H54 (cell line): ENCODE results near the gene ZBTB38.

Source experiments
- DNase-seq: peaks from one replicate; pipeline ENCODE4 v3.0.0; 2011; ENCODE audit warnings: low spot score, mixed read lengths; ENCODE audit not compliant: insufficient read length
- FAIRE-seq: peaks from 3 replicates; lab custom pipeline; 2011; peaks lifted over from hg19 to GRCh38; lab: Jason Lieb, UNC
- POLR2A ChIP-seq: IDR thresholded peaks from 2 replicates; pipeline ENCODE4 v1.6.1; 2011; ENCODE audit warnings: low read depth, mild to moderate bottlenecking, low read length

The ZBTB38 gene

DNA sequence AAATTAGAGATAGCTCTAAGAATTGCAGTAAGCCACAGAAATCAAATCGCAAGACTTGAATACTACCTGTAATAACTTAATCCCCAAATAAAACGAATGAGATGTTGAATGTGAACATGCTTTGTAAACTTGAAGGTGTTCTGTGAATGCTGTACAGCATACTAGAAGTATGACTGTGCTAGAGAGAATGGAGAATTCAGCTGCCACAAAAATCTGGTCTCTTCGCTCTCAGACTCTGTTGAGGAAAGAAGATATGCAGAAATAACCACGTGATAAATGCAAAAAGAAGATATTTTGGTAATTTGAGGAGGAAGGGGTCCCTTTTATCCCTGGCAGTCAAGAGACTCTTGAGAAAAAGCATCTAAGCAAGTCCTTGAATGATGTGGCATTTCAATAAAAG lies 37.3 kb downstream of the ZBTB38 start:
- DNase-seq: no peak
- FAIRE-seq: no peak
- no peak for TF ChIP-seq POLR2A

DNA sequence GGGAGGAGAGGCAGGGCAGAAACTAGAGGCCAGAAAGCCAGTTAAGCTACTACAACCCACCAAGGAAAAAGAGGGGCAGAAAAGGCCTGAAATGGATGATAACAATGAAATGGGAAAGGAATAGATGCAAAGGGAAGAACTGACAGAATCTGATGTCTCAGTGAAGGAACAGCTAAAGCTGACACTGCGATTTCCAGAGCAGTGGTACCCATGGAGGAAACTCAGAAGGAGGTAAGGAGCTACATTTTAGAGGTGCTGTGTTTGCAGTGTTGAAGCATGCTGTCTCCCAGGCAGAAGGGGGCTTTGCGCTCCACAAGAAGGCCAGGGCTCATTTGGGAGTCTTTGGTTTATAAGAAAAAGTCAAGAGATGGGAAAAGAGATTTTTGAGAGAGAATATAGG lies 38.0 kb downstream of the ZBTB38 start:
- DNase-seq (no peak), FAIRE-seq (no peak)
- no peak for TF ChIP-seq POLR2A

DNA sequence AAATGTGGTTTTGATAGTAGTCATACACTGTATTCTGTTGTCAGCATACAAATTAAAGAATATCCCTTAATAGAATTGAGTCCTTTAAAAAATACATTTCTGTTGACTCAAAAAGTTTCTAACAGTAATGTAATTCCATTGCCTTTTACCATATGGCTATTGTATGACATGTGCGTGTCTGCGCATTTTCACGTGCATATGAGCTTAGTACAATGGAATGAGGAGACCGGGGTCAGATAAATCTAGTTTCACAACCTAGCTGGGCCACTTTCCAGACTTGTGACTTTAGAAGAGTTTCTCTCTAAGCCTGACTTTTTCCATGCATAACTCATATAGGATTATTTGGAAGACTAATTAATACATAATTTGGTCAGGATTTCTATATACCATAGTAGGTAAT lies 38.7 kb downstream of the ZBTB38 start:
- FAIRE-seq: no peak
- DNase-seq: no peak

DNA sequence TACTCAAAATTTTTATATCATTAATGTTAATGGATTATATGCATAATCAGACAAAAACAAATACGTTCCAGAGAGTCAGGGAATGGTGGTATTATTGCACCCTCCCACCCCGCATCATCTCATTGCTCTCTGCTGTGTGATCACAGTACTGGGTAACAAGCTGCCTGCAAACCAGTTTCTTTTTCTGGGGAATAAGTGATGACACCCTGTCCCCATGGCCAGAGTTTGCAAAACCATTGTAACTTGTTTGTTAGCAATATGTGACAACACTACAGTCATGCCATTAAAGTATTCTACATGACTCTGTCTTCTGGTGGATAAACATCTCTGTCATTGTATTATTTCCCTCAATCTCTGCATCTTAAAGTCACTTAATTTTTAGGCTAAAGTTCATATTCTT lies 39.5 kb downstream of the ZBTB38 start:
- DNase-seq (no peak), FAIRE-seq (no peak)
- TF ChIP-seq POLR2A: no peak

More for the DNA sequence above, 38.7 kb downstream of the ZBTB38 start:
- no peak for TF ChIP-seq POLR2A

DNA sequence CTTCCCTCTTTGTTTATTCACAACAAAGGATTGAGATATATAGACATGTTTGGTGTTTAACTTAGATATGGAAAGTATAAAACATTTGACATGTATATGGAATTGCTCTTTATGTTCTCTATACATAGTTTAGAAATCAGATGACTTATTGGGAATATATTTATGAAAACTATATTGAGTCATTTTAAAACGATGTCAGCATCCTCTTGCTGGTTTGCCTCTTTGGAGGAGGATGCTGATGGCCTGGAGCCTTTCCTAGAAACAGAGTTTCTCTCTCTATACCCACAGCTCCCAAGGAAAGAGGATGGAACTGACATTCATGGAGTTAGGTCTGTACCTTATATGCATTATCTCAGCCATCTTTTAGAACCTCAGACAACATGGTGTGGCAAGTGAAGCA lies 40.3 kb downstream of the ZBTB38 start:
- TF ChIP-seq POLR2A: no peak
- DNase-seq (no peak), FAIRE-seq (no peak)

DNA sequence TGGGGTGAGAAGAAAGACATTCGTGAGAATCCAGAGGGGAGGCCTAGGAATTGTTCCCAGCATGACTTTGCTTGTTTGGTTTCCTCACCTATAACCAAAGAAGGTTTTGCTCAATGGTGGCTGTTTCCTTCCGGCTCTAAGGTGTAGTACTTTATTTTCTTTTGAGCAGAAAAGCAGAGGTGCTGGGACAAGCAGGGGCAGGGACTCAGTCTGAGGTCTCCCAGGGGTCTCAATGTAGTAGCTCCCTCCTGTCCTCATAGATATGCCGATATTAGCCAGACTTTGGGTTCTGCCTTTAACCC lies 41.6 kb downstream of the ZBTB38 start:
- FAIRE-seq: no peak
- no peak for DNase-seq
- TF ChIP-seq POLR2A: no peak

DNA sequence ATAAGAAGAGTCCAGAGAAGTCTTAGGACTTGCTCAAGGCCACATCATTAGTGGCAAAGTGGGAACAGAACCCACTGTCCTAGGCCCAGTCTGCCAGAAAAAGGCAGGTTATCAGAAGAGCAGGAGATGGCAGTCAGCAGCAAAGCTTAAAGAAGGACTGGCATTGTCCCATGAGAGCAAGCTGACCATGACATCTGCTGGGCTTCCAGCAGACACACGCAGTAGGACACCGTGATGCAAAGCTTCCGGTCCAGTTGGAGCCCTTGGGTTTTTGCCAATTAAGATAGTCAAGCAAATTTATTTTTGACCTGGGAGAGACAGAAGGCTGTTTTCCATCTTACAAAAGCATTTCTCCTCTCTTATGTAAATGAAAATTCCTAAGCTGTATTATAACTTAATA lies 42.1 kb downstream of the ZBTB38 start:
- FAIRE-seq (peak; percentile 30), DNase-seq (no peak)
- TF ChIP-seq POLR2A: no peak

DNA sequence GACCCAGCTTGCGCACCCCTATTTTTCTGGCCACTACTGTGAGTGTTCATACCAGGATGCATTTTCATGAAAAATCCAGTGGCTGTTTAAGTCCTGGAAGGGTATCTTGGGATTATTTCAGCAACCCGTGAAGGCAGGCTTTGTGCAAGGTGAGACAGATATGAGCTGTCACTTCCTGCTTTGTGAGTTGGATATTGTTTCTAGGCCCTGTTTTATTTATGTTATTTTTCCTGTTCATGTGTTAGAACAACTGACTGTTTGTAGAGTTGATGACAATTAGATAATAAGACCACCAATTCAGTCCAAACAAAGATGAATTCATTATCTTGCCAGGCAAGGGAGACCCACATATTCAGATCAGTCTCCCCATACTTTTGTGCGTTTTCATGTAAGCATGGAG lies 42.5 kb downstream of the ZBTB38 start:
- TF ChIP-seq POLR2A: no peak
- peak; percentile 50 for FAIRE-seq
- DNase-seq: no peak

DNA sequence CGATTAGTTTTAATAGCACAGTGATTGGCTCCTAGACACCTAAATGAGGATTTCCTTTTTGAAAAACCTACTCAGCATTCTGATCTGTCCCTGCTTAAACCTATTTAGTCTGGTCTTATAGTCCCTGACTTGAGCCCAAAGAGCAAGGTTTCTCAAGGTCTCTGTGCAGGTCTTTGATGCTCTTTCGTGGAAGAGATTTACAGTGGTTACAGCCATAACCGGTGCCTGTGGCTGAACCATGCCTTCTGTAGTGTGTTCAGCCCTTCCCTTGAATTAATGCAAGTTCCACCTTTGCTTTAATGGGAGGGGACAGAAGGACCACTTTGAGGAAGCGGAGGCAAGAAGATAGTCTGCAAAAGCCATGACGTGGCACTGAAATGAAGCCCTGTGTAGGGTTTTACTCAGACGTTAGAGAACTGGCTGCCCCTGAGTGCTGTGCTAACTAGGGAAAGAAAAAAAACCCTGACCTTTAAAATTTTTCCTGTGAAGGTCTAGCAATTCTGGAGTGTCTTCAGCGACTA lies 43.0 kb downstream of the ZBTB38 start:
- FAIRE-seq (no peak), DNase-seq (no peak)
- TF ChIP-seq POLR2A: no peak

DNA sequence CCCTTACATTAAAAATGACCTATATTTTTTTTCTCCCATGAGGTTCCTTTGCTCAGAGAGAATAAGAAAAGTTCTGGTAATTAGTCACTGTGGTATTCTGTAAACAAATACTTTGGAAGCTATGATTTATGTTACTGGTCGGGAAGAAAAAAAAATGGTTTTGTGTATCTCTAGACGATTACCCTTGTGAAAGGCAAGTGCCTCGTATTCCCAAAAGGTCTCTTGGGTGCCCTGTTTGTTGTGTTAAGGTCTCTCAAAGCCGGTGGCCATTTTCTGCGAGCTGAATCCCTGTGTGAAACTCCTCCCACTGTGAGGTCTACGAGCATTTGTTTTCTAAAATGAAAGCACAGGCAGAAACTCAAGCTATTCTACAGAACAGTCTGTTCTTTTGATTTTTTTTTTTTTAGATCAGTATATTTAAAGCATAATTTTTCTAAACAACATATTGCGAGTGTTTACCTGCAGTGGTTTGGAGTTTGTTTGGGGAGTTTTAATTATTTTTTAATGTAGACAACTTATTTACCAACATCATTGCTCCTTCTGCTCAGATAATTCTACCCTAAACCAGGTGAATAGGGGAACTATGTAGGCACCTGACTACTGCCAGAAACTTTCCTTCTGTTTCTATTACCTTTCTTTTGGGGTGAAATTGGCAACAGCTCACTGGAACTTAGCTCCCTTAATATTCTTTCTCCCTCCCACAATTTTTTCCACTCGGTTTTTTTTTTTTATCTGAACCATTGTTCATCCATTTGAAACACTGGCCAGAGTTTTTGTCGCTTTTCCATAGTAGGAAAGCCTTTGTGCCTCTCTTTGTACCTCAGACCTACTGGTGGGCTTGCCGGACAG lies 44.0 kb downstream of the ZBTB38 start:
- no peak for FAIRE-seq
- no peak for DNase-seq
- no peak for TF ChIP-seq POLR2A

DNA sequence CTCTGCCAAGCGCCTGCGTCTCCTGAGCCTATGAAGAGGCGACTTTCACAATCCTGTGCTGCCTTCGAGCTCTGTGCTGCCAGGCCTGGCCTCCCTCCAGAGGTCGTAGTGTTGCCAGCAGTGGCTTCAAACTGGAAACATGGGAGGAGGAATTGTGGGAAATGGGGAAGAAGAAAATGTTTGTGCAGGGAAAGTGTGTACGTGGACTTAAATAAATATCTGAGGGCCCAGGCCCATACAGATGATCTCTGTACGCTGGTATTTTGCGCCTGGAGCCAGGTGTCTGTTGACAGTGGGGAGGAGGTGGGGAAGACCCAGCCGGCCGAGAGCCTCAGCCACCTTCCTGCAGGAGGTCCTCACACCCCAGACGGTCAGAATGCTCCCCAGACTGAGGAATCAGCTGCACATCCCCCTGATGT lies 44.6 kb downstream of the ZBTB38 start:
- TF ChIP-seq POLR2A: no peak
- DNase-seq (no peak), FAIRE-seq (no peak)

DNA sequence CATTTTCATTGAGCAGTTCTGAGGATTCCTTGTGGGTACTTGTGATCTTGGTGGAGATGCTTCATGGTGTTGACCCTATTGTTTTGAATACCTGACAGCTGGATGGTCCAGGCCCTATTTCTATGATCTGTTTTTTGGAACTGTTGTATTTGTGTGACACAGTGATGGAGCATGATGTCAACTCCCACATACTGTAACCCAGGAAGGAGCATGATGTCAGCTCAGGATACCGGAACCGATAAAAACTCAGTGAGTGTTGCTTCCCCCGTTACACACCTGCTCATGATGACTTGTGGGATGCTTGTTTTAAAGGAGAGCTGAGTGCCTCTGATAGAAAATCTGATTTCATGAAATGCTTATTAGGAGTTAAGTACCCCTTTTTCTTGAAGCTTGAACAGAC lies 45.1 kb downstream of the ZBTB38 start:
- FAIRE-seq: no peak
- TF ChIP-seq POLR2A: no peak
- no peak for DNase-seq

DNA sequence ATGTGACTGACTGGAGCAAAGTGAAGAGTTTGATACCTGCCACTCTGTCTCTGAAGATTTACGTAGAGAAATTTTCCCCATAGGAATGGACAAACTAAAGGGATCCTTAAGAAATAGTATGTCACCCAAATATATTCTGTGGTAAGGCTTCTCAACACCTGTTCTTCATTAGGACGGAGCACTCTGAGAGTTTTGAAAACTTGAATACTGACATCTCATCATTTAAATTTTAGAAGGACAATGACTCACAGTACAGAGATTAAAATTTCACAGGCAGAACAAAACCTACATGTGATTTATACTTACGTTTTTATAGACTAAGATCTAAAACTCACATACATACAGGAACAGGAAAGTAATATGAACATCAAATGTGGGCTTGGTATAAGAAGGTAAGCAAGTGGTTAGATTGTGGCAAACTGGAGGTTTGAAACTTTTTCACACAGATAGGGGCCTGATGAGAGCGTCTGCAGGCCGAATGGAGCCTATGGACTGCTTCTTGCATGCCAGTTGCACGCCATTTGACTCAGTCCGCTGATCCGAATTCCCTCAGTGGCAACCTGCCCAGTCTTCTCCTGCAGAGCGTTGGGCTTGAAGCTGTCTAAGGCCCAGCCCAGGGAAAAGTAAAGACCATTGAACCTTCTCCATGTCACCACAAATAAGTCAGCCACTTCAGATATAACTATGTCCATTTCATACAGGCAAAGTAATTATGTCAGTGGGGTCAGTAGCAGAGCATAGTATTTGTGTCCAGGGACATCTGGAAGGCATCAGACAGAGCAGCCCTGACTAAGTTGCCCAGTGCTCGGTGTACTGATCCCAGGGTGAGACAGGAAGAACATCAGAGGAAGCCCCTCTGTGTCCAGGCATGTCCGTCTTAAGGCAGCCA lies 45.7 kb downstream of the ZBTB38 start:
- no peak for DNase-seq
- TF ChIP-seq POLR2A: no peak
- no peak for FAIRE-seq

DNA sequence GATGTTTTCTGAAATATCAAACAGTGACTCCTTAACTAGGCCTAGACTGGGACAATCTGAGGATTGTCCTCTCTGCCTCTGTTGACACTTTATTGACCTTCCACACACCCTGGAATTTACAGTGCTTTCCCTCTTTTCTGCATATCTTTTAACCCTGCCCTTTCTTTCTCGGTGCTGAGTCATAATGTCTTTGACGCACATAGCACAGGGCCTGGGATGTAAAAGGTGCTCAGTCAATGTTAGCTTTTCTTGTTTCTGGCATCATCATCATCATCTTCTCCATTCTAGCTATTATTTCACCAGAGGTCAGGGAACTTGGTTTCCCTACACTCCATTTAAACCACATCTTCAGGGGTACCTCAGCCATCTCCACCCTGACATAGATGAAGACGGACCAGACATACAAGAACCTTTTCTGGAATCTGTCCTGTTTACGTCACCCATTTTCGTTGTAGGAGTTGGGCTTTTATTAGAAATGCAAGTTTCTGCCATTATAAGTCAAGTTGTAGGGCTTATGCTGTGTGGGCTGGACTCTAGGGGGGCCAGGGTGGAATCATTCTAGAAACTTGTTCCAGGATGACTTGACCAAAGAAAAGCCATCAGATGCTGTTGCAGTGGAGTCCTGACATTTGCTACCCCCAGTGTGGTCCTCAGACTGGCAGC lies 46.6 kb downstream of the ZBTB38 start:
- DNase-seq (no peak), FAIRE-seq (no peak)
- no peak for TF ChIP-seq POLR2A
